IMR-90 (cell line): Measurements from ENCODE around the gene BMP8A. TPM values are rescaled to one million over a fixed set of nuclear protein-coding genes. Genes with fewer than 3 reads are reported as not detected.
"Not testable (repeated sequence)": the region's sequence is repeated elsewhere in the genome, so short reads cannot be mapped to it uniquely, and the experiment has no call there.

Source experiments
- ATAC-seq: fragments of 200-7000 bp; cut with Tn5 transposase; 2 replicates; pipeline ENCODE4 v1.9.1; 2020; ENCODE audit warnings: low read depth, mild to moderate bottlenecking, moderate library complexity
- BruUV-seq: library from RNA; stranded (reverse); fragments of 400-500 nt; replicated peaks from 2 replicates; lab custom pipeline; 2021; lab: Mats Ljungman, UMichigan
- CTCF ChIA-PET: fragments of 300-600 bp; formaldehyde crosslinking; extraction: SDS; loops from one replicate; lab custom pipeline; 2021; ENCODE audit warnings: antibody characterized with exemption; lab: Yijun Ruan, JAX
- POLR2A ChIA-PET: fragments of 300-600 bp; sonication (Branson Sonifier 250); formaldehyde crosslinking; loops from one replicate; lab custom pipeline; 2022; ENCODE audit warnings: antibody characterized with exemption; ENCODE audit not compliant: unreplicated experiment; lab: Charles Lee
- DNase-seq: peaks from one replicate; pipeline ENCODE4 v3.0.0; 2013
- H2AFZ ChIP-seq: replicated peaks from 2 replicates; pipeline ENCODE3; 2013; ENCODE audit warnings: low read length, mild to moderate bottlenecking; ENCODE audit not compliant: poor library complexity
- H2AK5ac ChIP-seq: 2 replicates; pipeline ENCODE4 v1.6.1; 2013; ENCODE audit warnings: low read depth, low read length, inconsistent platforms
- H2AK9ac ChIP-seq: replicated peaks from 2 replicates; pipeline ENCODE3; 2013; ENCODE audit warnings: mild to moderate bottlenecking, low read depth, low read length, moderate library complexity; ENCODE audit not compliant: poor library complexity
- H2BK120ac ChIP-seq: 2 replicates; pipeline ENCODE4 v1.6.1; 2013; ENCODE audit warnings: low read depth, low read length, inconsistent platforms
- H2BK15ac ChIP-seq: 3 replicates; pipeline ENCODE4 v1.6.1; 2013; ENCODE audit warnings: low read depth, low read length, inconsistent platforms
- H2BK20ac ChIP-seq: 2 replicates; pipeline ENCODE4 v1.6.1; 2013; ENCODE audit warnings: low read depth, mild to moderate bottlenecking, inconsistent platforms, low read length, moderate library complexity
- H2BK5ac ChIP-seq: 2 replicates; pipeline ENCODE4 v1.6.1; 2013; ENCODE audit warnings: mild to moderate bottlenecking, low read depth, low read length, inconsistent platforms; ENCODE audit not compliant: poor library complexity, severe bottlenecking
- H3K14ac ChIP-seq: replicated peaks from 2 replicates; pipeline ENCODE4 v1.6.1; 2013; ENCODE audit warnings: low read depth, low read length, inconsistent platforms
- H3K18ac ChIP-seq: 2 replicates; pipeline ENCODE4 v1.6.1; 2013; ENCODE audit warnings: low read depth, low read length, control low read depth
- H3K23ac ChIP-seq: 2 replicates; pipeline ENCODE4 v1.6.1; 2013; ENCODE audit warnings: low read depth, low read length, inconsistent platforms
- H3K27ac ChIP-seq: 2 replicates; pipeline ENCODE4 v1.5.1; 2013; ENCODE audit warnings: mild to moderate bottlenecking, control low read depth, low read length; ENCODE audit not compliant: insufficient read depth
- H3K27me3 ChIP-seq: 2 replicates; pipeline ENCODE4 v1.6.1; 2013; ENCODE audit warnings: low read length; ENCODE audit not compliant: control insufficient read depth, insufficient read depth
- H3K36me3 ChIP-seq: 2 replicates; pipeline ENCODE4 v1.6.1; 2013; ENCODE audit warnings: low read length, mixed read lengths; ENCODE audit not compliant: control insufficient read depth, insufficient read depth
- H3K4ac ChIP-seq: 2 replicates; pipeline ENCODE4 v1.6.1; 2013; ENCODE audit warnings: low read depth, low read length, inconsistent platforms
- H3K4me1 ChIP-seq: 2 replicates; pipeline ENCODE4 v1.6.1; 2013; ENCODE audit warnings: low read length, mixed read lengths; ENCODE audit not compliant: control insufficient read depth, insufficient read depth
- H3K4me2 ChIP-seq: 2 replicates; pipeline ENCODE4 v1.6.1; 2013; ENCODE audit warnings: low read depth, mild to moderate bottlenecking, control low read depth, low read length, moderate library complexity
- H3K4me3 ChIP-seq: 2 replicates; pipeline ENCODE4 v1.5.1; 2013; ENCODE audit warnings: low read depth, mild to moderate bottlenecking, control low read depth, low read length, moderate library complexity; ENCODE audit not compliant: insufficient read depth
- H3K56ac ChIP-seq: 2 replicates; pipeline ENCODE4 v1.6.1; 2013; ENCODE audit warnings: low read length, inconsistent platforms; ENCODE audit not compliant: insufficient read depth; ENCODE audit errors: extremely low read depth
- H3K79me1 ChIP-seq, 2 experiments: 2 replicates each; pipeline ENCODE4 v1.6.1; 2013; ENCODE audit warnings: low read length in 2 of 2, inconsistent platforms in 1 of 2, low read depth in 1 of 2
- H3K9ac ChIP-seq: 2 replicates; pipeline ENCODE4 v1.6.1; 2013; ENCODE audit warnings: low read depth, low read length, control low read depth
- H3K9me1 ChIP-seq: 2 replicates; pipeline ENCODE4 v1.6.1; 2013; ENCODE audit warnings: low read length, inconsistent platforms; ENCODE audit not compliant: insufficient read depth
- H3K9me3 ChIP-seq: 2 replicates; pipeline ENCODE4 v1.6.1; 2013; ENCODE audit warnings: low read length; ENCODE audit not compliant: control insufficient read depth, insufficient read depth
- H4K20me1 ChIP-seq: 2 replicates; pipeline ENCODE4 v1.6.1; 2013; ENCODE audit warnings: low read length, inconsistent platforms; ENCODE audit not compliant: insufficient read depth
- H4K5ac ChIP-seq: 2 replicates; pipeline ENCODE4 v1.6.1; 2013; ENCODE audit warnings: mild to moderate bottlenecking, low read depth, low read length, control low read depth
- H4K8ac ChIP-seq, 2 experiments: 2 replicates each; pipeline ENCODE4 v1.6.1; 2013; ENCODE audit warnings: low read depth in 2 of 2, low read length in 2 of 2, control low read depth in 1 of 2, inconsistent platforms in 1 of 2
- H4K91ac ChIP-seq: 2 replicates; pipeline ENCODE4 v1.6.1; 2013; ENCODE audit warnings: low read depth, low read length, inconsistent platforms; ENCODE audit not compliant: insufficient read depth
- WGBS, 2 experiments: methylation state at CpG; one replicate each; pipeline versions ENCODE4 v1.1.5 to v1.1.7; 2013; ENCODE audit warnings: missing lambda C conversion rate in 2 of 2; ENCODE audit not compliant: insufficient read length in 1 of 2; ENCODE audit errors: extremely low coverage in 2 of 2; 5-methylcytosine and 5-hydroxymethylcytosine counted together
- dilution Hi-C: fragments of 300-500 bp; cut with HindIII; formaldehyde crosslinking; loops from one replicate; pipeline ENCODE4 v1.14.3; 2018; ENCODE audit warnings: low sequenced_read_pairs; ENCODE audit not compliant: unreplicated experiment
- in situ Hi-C: fragments of 300-500 bp; cut with MboI; formaldehyde crosslinking; loops from 3 replicates; pipeline ENCODE4 v1.14.3; 2019; ENCODE audit warnings: low sequenced_read_pairs, inconsistent platforms, mixed read lengths
- intact Hi-C: fragments of 100-400 bp; cut with micrococcal nuclease; formaldehyde crosslinking; loops from 2 replicates; pipeline ENCODE4 v1.10.0; 2022
- polyA plus RNA-seq, 3 experiments: library from polyadenylated mRNA; depleted of rRNA; stranded (reverse); fragments of >200 nt; gene quantifications; 2 replicates each; pipeline ENCODE4 v1.2.3, GENCODE V29; 2012; ENCODE audit warnings: low replicate concordance in 1 of 3
- total RNA-seq: library from RNA; depleted of rRNA; stranded (reverse); fragments of >200 nt; gene quantifications from 2 replicates; pipeline ENCODE4 v1.2.3, GENCODE V29; 2012

BMP8A gene
- total and polyA plus RNA-seq, 2 of the 4 experiments (the other 2 are of a cell fraction): not detected

- H3K27ac ChIP-seq, H2BK120ac ChIP-seq, H2AFZ ChIP-seq, H3K4me1 ChIP-seq, H4K20me1 ChIP-seq, H3K36me3 ChIP-seq, H3K4me3 ChIP-seq, H2BK15ac ChIP-seq, H3K9me3 ChIP-seq, dilution Hi-C loops, H3K79me1 ChIP-seq, H4K8ac ChIP-seq, ATAC-seq, in situ Hi-C loops, intact Hi-C loops, H2AK5ac ChIP-seq, H3K23ac ChIP-seq, H3K9ac ChIP-seq, H3K9me1 ChIP-seq, H2BK5ac ChIP-seq, H3K4me2 ChIP-seq, H3K4ac ChIP-seq, BruUV-seq, DNase-seq, H3K56ac ChIP-seq, H4K91ac ChIP-seq, H2BK20ac ChIP-seq, H3K14ac ChIP-seq, CTCF ChIA-PET, H3K18ac ChIP-seq, H3K27me3 ChIP-seq, POLR2A ChIA-PET, H2AK9ac ChIP-seq, H4K5ac ChIP-seq: not testable (repeated sequence)
- WGBS, 2 experiments: no CpG with 5 or more reads among the region's 25 CpGs
Observed at GRCh38 chr1:39512234-39512847, 20.9 kb downstream of the BMP8A start.

- H3K56ac ChIP-seq, H3K4ac ChIP-seq, H4K91ac ChIP-seq, H2BK20ac ChIP-seq, H2BK5ac ChIP-seq, H3K9me1 ChIP-seq, H4K20me1 ChIP-seq, H3K36me3 ChIP-seq, H2AK9ac ChIP-seq, H4K5ac ChIP-seq, H2AK5ac ChIP-seq, H3K4me1 ChIP-seq, H3K27ac ChIP-seq, BruUV-seq, POLR2A ChIA-PET, H3K9me3 ChIP-seq, H4K8ac ChIP-seq, CTCF ChIA-PET, H2AFZ ChIP-seq, intact Hi-C loops, H3K9ac ChIP-seq, dilution Hi-C loops, H2BK120ac ChIP-seq, H3K27me3 ChIP-seq, in situ Hi-C loops, H3K14ac ChIP-seq, H3K79me1 ChIP-seq, H2BK15ac ChIP-seq, H3K18ac ChIP-seq, DNase-seq, H3K4me2 ChIP-seq, H3K23ac ChIP-seq: not testable (repeated sequence)
- no CpG with 5 or more reads among the region's 46 CpGs for WGBS, 2 experiments
- H3K4me3 ChIP-seq: 0 out of 2 replicates have a peak overlapping the region, but pooled peaks have one; percentile 3
- ATAC-seq: peak; percentile 50
Observed at GRCh38 chr1:39514710-39515124, 23.3 kb downstream of the BMP8A start.
